ENCODE data around the gene DUOXA1. TPM values are rescaled to one million over a fixed set of nuclear protein-coding genes. Genes with fewer than 3 reads are reported as not detected.
A peak's percentile ranks its signal among the peaks of the same experiment; 100 is the strongest.

The DUOXA1 gene
- total RNA-seq, 4 donors from 2014 or later = 1.1 to 7.5 (median 1.9) TPM

DNA sequence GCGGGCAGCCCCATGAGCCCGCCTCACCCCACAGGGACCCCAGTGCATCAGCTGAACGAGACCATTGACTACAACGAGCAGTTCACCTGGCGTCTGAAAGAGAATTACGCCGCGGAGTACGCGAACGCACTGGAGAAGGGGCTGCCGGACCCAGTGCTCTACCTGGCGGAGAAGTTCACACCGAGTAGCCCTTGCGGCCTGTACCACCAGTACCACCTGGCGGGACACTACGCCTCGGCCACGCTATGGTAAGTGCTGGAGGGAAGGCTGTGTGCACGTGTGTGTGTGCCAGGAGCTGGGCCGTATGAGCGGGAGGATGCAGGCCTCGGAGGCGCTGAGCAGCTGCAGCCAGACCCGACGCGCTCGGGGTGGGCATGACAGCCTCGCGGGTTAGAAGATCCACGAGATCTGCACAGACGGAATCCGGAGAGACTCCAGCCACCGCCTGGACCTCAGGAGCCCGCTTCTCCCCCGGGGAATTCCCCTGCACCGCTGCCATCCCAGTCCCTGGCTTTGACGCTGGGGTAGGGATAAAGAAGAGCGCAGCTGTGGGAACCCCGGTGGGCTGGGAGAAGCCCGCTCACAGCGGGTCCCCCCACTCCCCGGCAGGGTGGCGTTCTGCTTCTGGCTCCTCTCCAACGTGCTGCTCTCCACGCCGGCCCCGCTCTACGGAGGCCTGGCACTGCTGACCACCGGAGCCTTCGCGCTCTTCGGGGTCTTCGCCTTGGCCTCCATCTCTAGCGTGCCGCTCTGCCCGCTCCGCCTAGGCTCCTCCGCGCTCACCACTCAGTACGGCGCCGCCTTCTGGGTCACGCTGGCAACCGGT is 13.0 kb downstream of the DUOXA1 start:
- H3K4me1 ChIP-seq = peaks cover 0 to 53% (median 29%) of the 10 kb centered on the region in 4 donors

DNA sequence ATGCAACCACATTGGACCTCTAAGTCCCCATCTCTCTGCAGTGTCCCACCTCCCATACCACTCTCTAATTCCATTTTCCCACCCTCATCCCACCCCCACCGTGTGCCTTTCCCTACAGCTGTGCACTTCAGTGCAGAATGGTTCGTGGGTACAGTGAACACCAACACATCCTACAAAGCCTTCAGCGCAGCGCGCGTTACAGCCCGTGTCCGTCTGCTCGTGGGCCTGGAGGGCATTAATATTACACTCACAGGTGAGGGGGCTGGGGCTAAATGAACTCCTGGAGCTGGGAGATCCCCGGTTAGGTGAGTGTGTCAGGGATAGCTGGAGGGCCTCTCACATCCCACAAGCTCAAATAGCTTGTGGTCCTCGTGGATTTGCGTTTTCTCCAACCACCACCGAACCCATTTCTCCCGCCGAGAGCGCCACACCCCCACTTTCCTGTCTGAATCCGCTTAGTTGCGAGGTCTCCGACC is 13.6 kb downstream of the DUOXA1 start:
- 15 to 20% methylated on average over 19 of the region's 19 CpGs for WGBS, 2 donors
- no peaks in the 10 kb centered on the region for H3K36me3 ChIP-seq
- H3K9me3 ChIP-seq = no peaks in the 10 kb centered on the region
- peaks cover 8 to 93% of the 10 kb centered on the region in 2 donors for H3K27me3 ChIP-seq
- no peak overlapping the region for H3K4me3 ChIP-seq
- no peak overlapping the region for H3K27ac ChIP-seq
- no peak for DNase-seq (ENCODE audit: low spot score in 2 of 2)
- peaks cover 0 to 57% (median 29%) of the 10 kb centered on the region in 4 donors for H3K4me1 ChIP-seq
- TF ChIP-seq EP300 (IDR thresholded peaks at IDR 0.05) (no peak), POLR2A (IDR thresholded peaks at IDR 0.05) (no peak)
- TF ChIP-seq, protein P1, sequence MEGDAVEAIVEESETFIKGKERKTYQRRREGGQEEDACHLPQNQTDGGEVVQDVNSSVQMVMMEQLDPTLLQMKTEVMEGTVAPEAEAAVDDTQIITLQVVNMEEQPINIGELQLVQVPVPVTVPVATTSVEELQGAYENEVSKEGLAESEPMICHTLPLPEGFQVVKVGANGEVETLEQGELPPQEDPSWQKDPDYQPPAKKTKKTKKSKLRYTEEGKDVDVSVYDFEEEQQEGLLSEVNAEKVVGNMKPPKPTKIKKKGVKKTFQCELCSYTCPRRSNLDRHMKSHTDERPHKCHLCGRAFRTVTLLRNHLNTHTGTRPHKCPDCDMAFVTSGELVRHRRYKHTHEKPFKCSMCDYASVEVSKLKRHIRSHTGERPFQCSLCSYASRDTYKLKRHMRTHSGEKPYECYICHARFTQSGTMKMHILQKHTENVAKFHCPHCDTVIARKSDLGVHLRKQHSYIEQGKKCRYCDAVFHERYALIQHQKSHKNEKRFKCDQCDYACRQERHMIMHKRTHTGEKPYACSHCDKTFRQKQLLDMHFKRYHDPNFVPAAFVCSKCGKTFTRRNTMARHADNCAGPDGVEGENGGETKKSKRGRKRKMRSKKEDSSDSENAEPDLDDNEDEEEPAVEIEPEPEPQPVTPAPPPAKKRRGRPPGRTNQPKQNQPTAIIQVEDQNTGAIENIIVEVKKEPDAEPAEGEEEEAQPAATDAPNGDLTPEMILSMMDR (IDR thresholded peaks at IDR 0.05) = no peak

More for the DNA sequence above, 13.0 kb downstream of the DUOXA1 start:
- TF ChIP-seq POLR2A (IDR thresholded peaks at IDR 0.05) (no peak), EP300 (IDR thresholded peaks at IDR 0.05) (no peak)
- TF ChIP-seq, protein P1 (IDR thresholded peaks at IDR 0.05) = no peak
- peak overlapping the region in 2 of 4 donors; percentile 9 to 23 for H3K4me3 ChIP-seq
- WGBS, 2 donors = 2 to 7% methylated on average over 26 to 52 of the region's 65 CpGs
- H3K9me3 ChIP-seq = no peaks in the 10 kb centered on the region
- no peak overlapping the region for H3K27ac ChIP-seq
- no peaks in the 10 kb centered on the region for H3K36me3 ChIP-seq
- DNase-seq (ENCODE audit: low spot score in 2 of 2) = no peak
- H3K27me3 ChIP-seq = peaks cover 8 to 93% of the 10 kb centered on the region in 2 donors

DNA sequence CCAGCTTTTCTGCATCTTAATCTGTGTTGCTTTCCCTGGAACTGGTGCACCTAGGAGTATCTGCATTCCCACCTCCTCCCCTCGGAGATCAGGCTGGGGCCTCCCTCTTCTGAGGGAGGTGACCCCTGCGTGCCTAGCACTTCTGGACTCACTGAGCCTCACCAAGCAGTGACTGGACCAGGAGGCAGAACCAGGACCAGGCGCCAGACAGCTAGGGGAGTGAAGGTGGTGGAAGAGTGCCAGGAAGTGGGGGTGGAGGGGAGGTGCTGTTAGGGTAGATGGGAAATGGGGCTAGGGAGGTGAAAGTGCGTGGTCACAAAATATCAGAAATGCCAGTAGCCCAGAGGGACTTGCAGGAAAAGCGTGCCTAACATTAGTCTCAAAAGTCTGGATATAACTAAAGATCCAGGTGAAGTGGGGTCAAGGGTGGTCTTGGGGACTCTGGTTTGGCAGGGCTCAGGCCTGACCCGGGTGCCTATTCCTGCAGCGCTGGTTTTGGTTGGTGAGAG is 14.3 kb downstream of the DUOXA1 start:
- no peak overlapping the region for H3K27ac ChIP-seq
- peaks cover 0 to 57% (median 29%) of the 10 kb centered on the region in 4 donors for H3K4me1 ChIP-seq
- H3K4me3 ChIP-seq = no peak overlapping the region
- peaks cover 8 to 88% of the 10 kb centered on the region in 2 donors for H3K27me3 ChIP-seq
- no peak for DNase-seq (ENCODE audit: low spot score in 2 of 2)
- H3K36me3 ChIP-seq = no peaks in the 10 kb centered on the region
- WGBS, 2 donors = 42 to 55% methylated on average over 7 of the region's 7 CpGs
- H3K9me3 ChIP-seq = no peaks in the 10 kb centered on the region
- TF ChIP-seq POLR2A (IDR thresholded peaks at IDR 0.05) (no peak), EP300 (IDR thresholded peaks at IDR 0.05) (no peak)
- TF ChIP-seq, protein P1 (IDR thresholded peaks at IDR 0.05) = no peak

DNA sequence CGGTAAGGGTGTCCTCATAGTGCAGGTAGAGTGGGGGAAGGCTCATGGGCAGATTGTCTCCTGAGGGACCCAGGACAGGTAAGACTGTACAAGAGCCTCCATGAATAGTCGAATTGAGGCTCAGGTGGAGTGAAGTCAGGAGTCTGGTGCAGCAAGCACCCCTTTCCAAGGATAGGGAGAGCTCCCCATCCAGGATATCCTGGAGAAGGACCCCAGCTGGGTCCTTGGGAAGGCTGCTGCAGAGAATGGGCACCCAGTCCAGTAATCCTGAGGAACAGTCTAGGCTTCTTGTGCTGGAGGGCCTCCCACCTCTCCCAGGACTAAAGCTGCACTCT is 15.0 kb downstream of the DUOXA1 start:
- H3K36me3 ChIP-seq = no peaks in the 10 kb centered on the region
- DNase-seq (ENCODE audit: low spot score in 2 of 2) = no peak
- WGBS, 2 donors = 6 to 8% methylated on average over 2 of the region's 2 CpGs
- H3K9me3 ChIP-seq = no peaks in the 10 kb centered on the region
- H3K4me1 ChIP-seq = peaks cover 0 to 57% (median 29%) of the 10 kb centered on the region in 4 donors
- H3K27ac ChIP-seq = no peak overlapping the region
- TF ChIP-seq, protein P1 (IDR thresholded peaks at IDR 0.05) = no peak
- TF ChIP-seq EP300 (IDR thresholded peaks at IDR 0.05) (no peak), POLR2A (IDR thresholded peaks at IDR 0.05) (no peak)
- peaks cover 8 to 88% of the 10 kb centered on the region in 2 donors for H3K27me3 ChIP-seq
- H3K4me3 ChIP-seq = no peak overlapping the region

Data from tibial nerve (tissue), 4 donors.